Measurements from ENCODE around the gene NINJ2.

GRCh38 chr12:622416-622815 is 40.8 kb downstream of the NINJ2 start:
- TF ChIP-seq GATA2 (IDR thresholded peaks at IDR 0.05; ENCODE audit: low read depth, low read length) (no peak), GATA3 (IDR thresholded peaks at IDR 0.05; ENCODE audit: low read depth, low read length) (no peak)

All from SH-SY5Y (cell line).